ENCODE measurements around the gene NDC80.
A peak's percentile ranks its signal among the peaks of the same experiment; 100 is the strongest.

NDC80 gene

DNA sequence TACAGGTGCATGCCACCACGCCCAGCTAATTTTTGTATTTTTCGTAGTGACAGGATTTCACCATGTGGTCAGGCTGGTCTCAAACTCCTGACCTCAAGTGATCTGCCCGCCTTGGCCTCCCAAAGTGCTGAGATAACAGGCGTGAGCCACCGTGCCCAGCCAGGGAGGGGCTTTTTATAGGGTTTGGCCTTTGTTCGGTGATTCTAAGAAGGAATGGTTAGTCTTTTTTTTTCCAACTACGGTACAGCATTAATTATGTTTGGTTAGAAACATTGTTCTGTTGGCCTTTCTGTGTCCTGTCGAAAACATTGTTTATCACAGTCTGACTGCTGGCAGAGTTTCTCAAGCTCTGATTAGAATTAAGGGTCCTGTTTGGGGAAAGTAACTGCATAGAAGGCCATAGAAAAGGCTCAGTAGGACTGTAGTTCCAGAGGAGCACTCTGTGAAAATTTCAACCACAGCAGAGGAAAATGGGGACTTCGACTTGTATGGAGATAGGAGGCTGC lies 64.8 kb downstream of the NDC80 start:
- no peak overlapping the region for H3K4me3 ChIP-seq (ENCODE audit: low read depth, low read length)
- TF ChIP-seq, protein P1, sequence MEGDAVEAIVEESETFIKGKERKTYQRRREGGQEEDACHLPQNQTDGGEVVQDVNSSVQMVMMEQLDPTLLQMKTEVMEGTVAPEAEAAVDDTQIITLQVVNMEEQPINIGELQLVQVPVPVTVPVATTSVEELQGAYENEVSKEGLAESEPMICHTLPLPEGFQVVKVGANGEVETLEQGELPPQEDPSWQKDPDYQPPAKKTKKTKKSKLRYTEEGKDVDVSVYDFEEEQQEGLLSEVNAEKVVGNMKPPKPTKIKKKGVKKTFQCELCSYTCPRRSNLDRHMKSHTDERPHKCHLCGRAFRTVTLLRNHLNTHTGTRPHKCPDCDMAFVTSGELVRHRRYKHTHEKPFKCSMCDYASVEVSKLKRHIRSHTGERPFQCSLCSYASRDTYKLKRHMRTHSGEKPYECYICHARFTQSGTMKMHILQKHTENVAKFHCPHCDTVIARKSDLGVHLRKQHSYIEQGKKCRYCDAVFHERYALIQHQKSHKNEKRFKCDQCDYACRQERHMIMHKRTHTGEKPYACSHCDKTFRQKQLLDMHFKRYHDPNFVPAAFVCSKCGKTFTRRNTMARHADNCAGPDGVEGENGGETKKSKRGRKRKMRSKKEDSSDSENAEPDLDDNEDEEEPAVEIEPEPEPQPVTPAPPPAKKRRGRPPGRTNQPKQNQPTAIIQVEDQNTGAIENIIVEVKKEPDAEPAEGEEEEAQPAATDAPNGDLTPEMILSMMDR (IDR thresholded peaks at IDR 0.05; ENCODE audit: control insufficient read depth, extremely low read depth, insufficient read depth) = no peak
- DNase-seq (ENCODE audit: low read depth) = no peak

DNA sequence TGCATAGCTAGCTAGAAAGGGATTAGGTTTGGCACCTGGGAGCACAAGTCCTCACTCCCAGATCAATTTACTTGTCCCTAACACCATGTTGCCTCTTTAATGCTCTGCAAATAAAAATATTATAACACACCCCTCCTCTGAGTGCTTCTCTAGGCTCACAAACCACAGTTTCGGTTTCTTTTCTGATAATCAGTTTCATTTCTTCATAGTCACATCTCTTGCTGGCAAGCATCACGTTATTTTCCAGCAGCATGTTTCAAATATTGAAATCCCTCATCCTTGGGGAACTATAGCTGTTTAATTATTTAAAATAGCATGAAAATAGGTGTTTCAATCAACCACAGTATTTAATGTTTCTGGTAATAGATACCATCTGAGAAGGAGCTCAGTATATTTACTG lies 70.3 kb downstream of the NDC80 start:
- DNase-seq (ENCODE audit: low read depth) = no peak
- H3K4me3 ChIP-seq (ENCODE audit: low read depth, low read length) = no peak overlapping the region
- TF ChIP-seq, protein P1 (IDR thresholded peaks at IDR 0.05; ENCODE audit: control insufficient read depth, extremely low read depth, insufficient read depth) = no peak

DNA sequence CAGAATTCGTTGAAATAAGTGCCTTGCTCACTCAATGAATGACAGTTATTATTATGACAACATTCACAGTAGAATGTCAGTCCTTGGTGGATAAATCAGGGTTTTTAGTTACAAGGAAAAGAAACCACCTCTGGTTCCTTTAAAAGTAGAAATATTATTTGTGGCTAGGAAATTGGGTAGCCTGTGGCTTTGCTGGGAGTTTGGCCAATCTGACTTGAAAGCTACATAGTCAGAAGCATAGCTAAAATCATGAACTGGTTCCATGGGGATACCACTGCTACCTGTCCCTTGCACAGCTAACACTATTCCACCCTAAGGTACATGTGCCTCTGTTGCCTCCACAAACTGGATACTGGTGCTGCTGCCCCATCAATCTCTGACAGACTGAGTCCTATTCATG lies 71.4 kb downstream of the NDC80 start:
- no peak overlapping the region for H3K4me3 ChIP-seq (ENCODE audit: low read depth, low read length)
- DNase-seq (ENCODE audit: low read depth) = no peak
- TF ChIP-seq, protein P1 (IDR thresholded peaks at IDR 0.05; ENCODE audit: control insufficient read depth, extremely low read depth, insufficient read depth) = no peak

DNA sequence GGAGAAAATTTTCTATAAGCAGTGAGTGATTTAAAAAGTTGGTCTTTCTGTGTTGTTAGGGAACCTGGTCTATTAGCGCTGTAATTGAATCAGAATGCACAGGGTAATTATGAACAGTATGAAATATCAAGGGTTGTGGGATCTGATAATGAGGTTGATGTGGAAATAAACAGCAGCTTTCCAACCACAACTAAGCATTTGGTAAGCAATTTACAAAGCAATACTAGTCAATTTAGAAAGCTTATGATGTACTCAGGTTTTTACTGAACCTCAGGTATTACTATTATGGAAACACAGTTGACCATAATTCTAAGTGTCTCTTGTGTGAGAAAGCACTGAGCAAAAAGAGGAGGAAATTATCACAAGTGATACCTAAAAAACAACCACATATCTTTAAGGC lies 73.2 kb downstream of the NDC80 start:
- TF ChIP-seq, protein P1 (IDR thresholded peaks at IDR 0.05; ENCODE audit: control insufficient read depth, extremely low read depth, insufficient read depth) = no peak
- H3K4me3 ChIP-seq (ENCODE audit: low read depth, low read length) = no peak overlapping the region
- no peak for DNase-seq (ENCODE audit: low read depth)

DNA sequence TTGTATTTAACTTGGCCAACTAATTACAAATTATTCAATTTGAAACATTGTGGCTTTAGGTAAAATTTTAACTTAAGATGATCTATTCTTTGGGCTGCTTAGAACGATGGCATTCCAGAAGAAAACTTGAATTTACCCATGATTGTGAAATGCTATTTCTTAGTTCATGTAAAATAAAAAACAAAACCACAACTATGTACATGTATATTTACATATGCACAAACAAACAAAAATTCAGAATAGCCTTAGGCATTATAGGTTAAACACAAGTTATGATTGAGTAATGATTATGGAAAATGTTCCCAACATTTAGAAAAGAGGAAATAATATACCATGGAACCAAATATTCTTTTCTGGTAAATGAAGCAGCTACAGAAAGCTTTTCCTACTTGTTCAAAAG lies 80.6 kb downstream of the NDC80 start:
- DNase-seq (ENCODE audit: low read depth) = no peak
- H3K4me3 ChIP-seq (ENCODE audit: low read depth, low read length) = no peak overlapping the region
- TF ChIP-seq, protein P1 (IDR thresholded peaks at IDR 0.05; ENCODE audit: control insufficient read depth, extremely low read depth, insufficient read depth) = no peak

DNA sequence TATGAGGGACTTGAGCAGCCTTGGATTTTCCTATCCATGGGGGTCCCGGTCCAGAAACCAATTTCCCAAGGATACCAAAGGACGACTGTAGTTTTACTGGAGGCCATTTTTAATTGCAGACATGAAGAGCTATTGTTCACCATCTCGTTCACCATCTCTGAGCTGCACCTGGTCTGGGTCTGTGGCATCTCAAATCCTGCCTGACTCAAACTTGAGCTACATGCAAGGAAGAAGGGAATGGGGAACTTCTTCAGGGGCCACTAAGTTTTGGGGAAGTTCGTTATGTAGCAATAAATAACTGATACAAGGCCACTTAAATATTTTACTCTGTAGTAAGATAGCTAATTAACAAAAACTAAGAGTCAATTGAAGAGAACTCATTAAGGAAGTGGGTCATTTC lies 82.1 kb downstream of the NDC80 start:
- DNase-seq (ENCODE audit: low read depth) = no peak
- no peak overlapping the region for H3K4me3 ChIP-seq (ENCODE audit: low read depth, low read length)
- TF ChIP-seq, protein P1 (IDR thresholded peaks at IDR 0.05; ENCODE audit: control insufficient read depth, extremely low read depth, insufficient read depth) = no peak

DNA sequence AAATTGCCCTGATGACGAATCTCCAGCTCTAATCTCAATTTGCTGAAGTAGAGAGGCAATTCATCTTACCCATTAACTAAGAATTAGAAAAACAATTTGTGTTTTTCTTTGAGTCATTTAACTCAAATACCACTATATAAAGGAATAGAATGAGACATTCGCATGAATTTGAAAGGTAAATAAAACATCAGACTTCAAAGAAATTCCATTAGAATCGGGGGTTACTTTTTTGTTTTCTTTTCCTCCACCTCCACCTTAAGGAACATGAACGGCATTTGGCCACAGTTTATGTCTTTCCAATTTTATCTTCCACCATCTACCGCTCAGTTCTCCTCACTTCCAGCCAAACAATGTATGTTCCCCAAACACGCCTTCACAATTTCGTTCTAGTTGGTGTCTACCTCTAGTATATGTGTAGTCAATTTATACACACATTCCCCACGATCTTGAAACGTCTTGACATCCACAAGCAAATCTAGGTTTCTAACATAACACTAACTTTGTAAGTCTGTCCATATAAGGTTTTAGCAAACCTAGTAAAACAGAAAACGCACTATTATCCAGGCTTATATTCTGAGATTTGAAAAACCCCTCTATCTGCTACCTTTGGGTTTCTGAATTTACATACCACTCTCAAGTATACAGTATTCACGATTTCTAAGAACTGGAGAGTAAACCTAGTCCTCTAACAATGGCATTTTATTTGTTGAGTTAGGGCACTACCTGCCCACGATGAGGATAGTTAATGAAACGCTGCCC lies 83.0 kb downstream of the NDC80 start:
- DNase-seq (ENCODE audit: low read depth) = no peak
- TF ChIP-seq, protein P1 (IDR thresholded peaks at IDR 0.05; ENCODE audit: control insufficient read depth, extremely low read depth, insufficient read depth) = no peak
- H3K4me3 ChIP-seq (ENCODE audit: low read depth, low read length) = peak overlapping the region; percentile 92

All from LNCaP clone FGC (cell line).